GM23338 (cell line): ENCODE results near the gene SRGAP1. TPM values are rescaled to one million over a fixed set of nuclear protein-coding genes. Genes with fewer than 3 reads are reported as not detected.

Experiments
- ATAC-seq: fragments of 200-7000 bp; cut with Tn5 transposase; 3 replicates; pipeline ENCODE4 v1.9.1; 2020
- DNase-seq: peaks from one replicate; pipeline ENCODE4 v3.0.0-alpha.2; 2015; ENCODE audit warnings: low spot score
- H2AFZ ChIP-seq: fragments of 200-600 bp; sonication (generic); 2 replicates; pipeline ENCODE4 v1.8.0; 2016; ENCODE audit warnings: antibody characterized with exemption, mild to moderate bottlenecking, moderate library complexity
- H3F3A ChIP-seq: fragments of 200-600 bp; sonication (generic); replicated peaks from 2 replicates; pipeline ENCODE4 v1.8.0; 2017; ENCODE audit warnings: antibody characterized with exemption, mixed run types, low read depth
- H3K27ac ChIP-seq: fragments of 200-600 bp; sonication (generic); 2 replicates; pipeline ENCODE4 v1.6.1; 2016; ENCODE audit warnings: low read depth
- H3K27me3 ChIP-seq: fragments of 200-600 bp; sonication (generic); 2 replicates; pipeline ENCODE4 v1.8.0; 2016; ENCODE audit warnings: mild to moderate bottlenecking, mixed run types, moderate library complexity; ENCODE audit not compliant: insufficient read depth
- H3K36me3 ChIP-seq: fragments of 200-600 bp; sonication (generic); 2 replicates; pipeline ENCODE4 v1.8.0; 2016; ENCODE audit warnings: mild to moderate bottlenecking; ENCODE audit not compliant: insufficient read depth
- H3K4me1 ChIP-seq: fragments of 200-600 bp; sonication (generic); 2 replicates; pipeline ENCODE4 v1.8.0; 2016; ENCODE audit warnings: mild to moderate bottlenecking, moderate library complexity; ENCODE audit not compliant: insufficient read depth
- H3K4me2 ChIP-seq: fragments of 200-600 bp; sonication (generic); 2 replicates; pipeline ENCODE4 v1.7.1; 2017; ENCODE audit warnings: mixed run types
- H3K4me3 ChIP-seq: fragments of 200-600 bp; sonication (generic); 2 replicates; pipeline ENCODE4 v1.6.1; 2016; ENCODE audit warnings: mixed run types
- H3K79me2 ChIP-seq: fragments of 200-600 bp; sonication (generic); replicated peaks from 2 replicates; pipeline ENCODE4 v1.8.0; 2017; ENCODE audit warnings: mild to moderate bottlenecking; ENCODE audit not compliant: insufficient read depth
- H3K9me2 ChIP-seq: fragments of 200-600 bp; sonication (generic); 2 replicates; pipeline ENCODE4 v1.8.0; 2017; ENCODE audit not compliant: insufficient read depth
- H4K20me1 ChIP-seq: fragments of 200-600 bp; sonication (generic); replicated peaks from 2 replicates; pipeline ENCODE4 v1.8.0; 2017; ENCODE audit warnings: mild to moderate bottlenecking; ENCODE audit not compliant: insufficient read depth
- H3K27ac Mint-ChIP-seq: 2 replicates; pipeline ENCODE4 v1.8.0; 2020; ENCODE audit warnings: inconsistent platforms, mild to moderate bottlenecking, moderate library complexity, mixed read lengths
- H3K27me3 Mint-ChIP-seq: 3 replicates; pipeline ENCODE4 v1.8.0; 2022; ENCODE audit warnings: low read depth, mild to moderate bottlenecking, moderate library complexity, mixed read lengths, inconsistent platforms; ENCODE audit not compliant: insufficient read depth, poor library complexity
- H3K36me3 Mint-ChIP-seq: 3 replicates; pipeline ENCODE4 v1.8.0; 2021; ENCODE audit warnings: low read depth, mild to moderate bottlenecking, inconsistent platforms, moderate library complexity, mixed read lengths
- H3K4me1 Mint-ChIP-seq: 3 replicates; pipeline ENCODE4 v1.8.0; 2020; ENCODE audit warnings: mild to moderate bottlenecking, inconsistent platforms, mixed read lengths
- H3K4me3 Mint-ChIP-seq: 3 replicates; pipeline ENCODE4 v1.8.0; 2021; ENCODE audit warnings: moderate library complexity, mild to moderate bottlenecking, inconsistent platforms, mixed read lengths
- H3K9me3 Mint-ChIP-seq: 3 replicates; pipeline ENCODE4 v1.8.0; 2020; ENCODE audit warnings: moderate library complexity, mild to moderate bottlenecking, inconsistent platforms, mixed read lengths
- CREB1 ChIP-seq: fragments of 250-450 bp; sonication (Bioruptor Pico); IDR thresholded peaks from 2 replicates; pipeline ENCODE4 v1.5.0; 2020; ENCODE audit warnings: low read depth, mild to moderate bottlenecking, moderate library complexity
- JUNB ChIP-seq: IDR thresholded peaks from one replicate; pipeline ENCODE4 v1.6.1; 2016; ENCODE audit warnings: antibody characterized with exemption; ENCODE audit not compliant: unreplicated experiment
- NANOG ChIP-seq: IDR thresholded peaks from 2 replicates; pipeline ENCODE4 v1.6.1; 2016; ENCODE audit warnings: antibody characterized with exemption, borderline replicate concordance
- POLR2AphosphoS5 ChIP-seq: IDR thresholded peaks from 2 replicates; pipeline ENCODE4 v1.6.1; 2016; ENCODE audit warnings: antibody characterized with exemption, low read depth
- STAT1 ChIP-seq: IDR thresholded peaks from one replicate; pipeline ENCODE4 v1.6.1; 2016; ENCODE audit warnings: antibody characterized with exemption; ENCODE audit not compliant: unreplicated experiment
- ZNF331 ChIP-seq: fragments of 250-450 bp; sonication (Bioruptor Pico); IDR thresholded peaks from 2 replicates; pipeline ENCODE4 v1.5.0; 2020; ENCODE audit warnings: low read depth, mild to moderate bottlenecking, moderate library complexity
- polyA plus RNA-seq: library from polyadenylated mRNA; unstranded; fragments of >200 nt; fragmentation: Nextera tagmentation; extraction: Ambion mirVana; gene quantifications from 2 replicates; pipeline ENCODE4 v1.2.1, GENCODE V29; 2016
- total RNA-seq: library from RNA; depleted of rRNA; stranded (reverse); fragments of >200 nt; shearing (Covaris generic); gene quantifications from 2 replicates; pipeline ENCODE4 v1.2.3, GENCODE V29; 2014
- TF ChIP-seq, protein P1 (sequence below), 2 experiments: fragments of 200-600 bp in 1 of 2; sonication (generic) in 1 of 2; conservative IDR thresholded peaks; 2 replicates each; pipeline versions ENCODE4 v1.5.1 to v1.6.1; 2016 to 2017; ENCODE audit warnings: antibody characterized with exemption in 2 of 2, low read depth in 2 of 2, mild to moderate bottlenecking in 2 of 2, moderate library complexity in 1 of 2
- TF ChIP-seq, protein P2 (sequence below): fragments of 250-450 bp; sonication (Bioruptor Pico); IDR thresholded peaks from 2 replicates; pipeline ENCODE4 v1.5.0; 2020; ENCODE audit warnings: mild to moderate bottlenecking, moderate library complexity
- TF ChIP-seq, protein P3 (sequence below): IDR thresholded peaks from one replicate; pipeline ENCODE4 v1.6.1; 2018; ENCODE audit warnings: antibody characterized with exemption; ENCODE audit not compliant: unreplicated experiment

SRGAP1 gene
- total and polyA plus RNA-seq, 2 experiments from 2014 or later, result 6.1 to 8.1 TPM

DNA sequence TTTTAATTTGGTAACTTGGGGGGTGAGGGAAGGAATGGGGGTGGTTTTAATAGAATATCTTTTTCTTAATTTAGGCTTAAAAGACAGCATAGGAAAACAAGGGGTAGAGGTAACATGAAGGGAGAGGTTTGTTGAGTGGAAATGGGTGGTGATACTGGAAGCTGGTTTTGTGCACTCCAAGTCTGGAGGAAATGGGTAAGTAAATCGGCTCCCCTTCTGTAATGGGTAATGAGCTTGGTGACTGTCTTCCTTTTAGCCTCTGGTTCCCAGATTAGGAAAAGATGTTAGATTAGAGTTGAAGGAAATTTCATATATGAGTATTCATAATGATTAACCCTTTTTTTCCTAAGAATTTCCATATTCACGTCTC, 122.1 kb downstream of the SRGAP1 start (continued):
- no peak for TF ChIP-seq STAT1
- no peak for TF ChIP-seq CREB1
- no peak for TF ChIP-seq ZNF331 (CRISPR knock-in tag)
- no peak for TF ChIP-seq NANOG
- TF ChIP-seq JUNB, result no peak
- TF ChIP-seq, protein P1, sequence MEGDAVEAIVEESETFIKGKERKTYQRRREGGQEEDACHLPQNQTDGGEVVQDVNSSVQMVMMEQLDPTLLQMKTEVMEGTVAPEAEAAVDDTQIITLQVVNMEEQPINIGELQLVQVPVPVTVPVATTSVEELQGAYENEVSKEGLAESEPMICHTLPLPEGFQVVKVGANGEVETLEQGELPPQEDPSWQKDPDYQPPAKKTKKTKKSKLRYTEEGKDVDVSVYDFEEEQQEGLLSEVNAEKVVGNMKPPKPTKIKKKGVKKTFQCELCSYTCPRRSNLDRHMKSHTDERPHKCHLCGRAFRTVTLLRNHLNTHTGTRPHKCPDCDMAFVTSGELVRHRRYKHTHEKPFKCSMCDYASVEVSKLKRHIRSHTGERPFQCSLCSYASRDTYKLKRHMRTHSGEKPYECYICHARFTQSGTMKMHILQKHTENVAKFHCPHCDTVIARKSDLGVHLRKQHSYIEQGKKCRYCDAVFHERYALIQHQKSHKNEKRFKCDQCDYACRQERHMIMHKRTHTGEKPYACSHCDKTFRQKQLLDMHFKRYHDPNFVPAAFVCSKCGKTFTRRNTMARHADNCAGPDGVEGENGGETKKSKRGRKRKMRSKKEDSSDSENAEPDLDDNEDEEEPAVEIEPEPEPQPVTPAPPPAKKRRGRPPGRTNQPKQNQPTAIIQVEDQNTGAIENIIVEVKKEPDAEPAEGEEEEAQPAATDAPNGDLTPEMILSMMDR (conservative IDR thresholded peaks at IDR 0.05; ENCODE audit: low read depth in 2 of 2), result no peak

DNA sequence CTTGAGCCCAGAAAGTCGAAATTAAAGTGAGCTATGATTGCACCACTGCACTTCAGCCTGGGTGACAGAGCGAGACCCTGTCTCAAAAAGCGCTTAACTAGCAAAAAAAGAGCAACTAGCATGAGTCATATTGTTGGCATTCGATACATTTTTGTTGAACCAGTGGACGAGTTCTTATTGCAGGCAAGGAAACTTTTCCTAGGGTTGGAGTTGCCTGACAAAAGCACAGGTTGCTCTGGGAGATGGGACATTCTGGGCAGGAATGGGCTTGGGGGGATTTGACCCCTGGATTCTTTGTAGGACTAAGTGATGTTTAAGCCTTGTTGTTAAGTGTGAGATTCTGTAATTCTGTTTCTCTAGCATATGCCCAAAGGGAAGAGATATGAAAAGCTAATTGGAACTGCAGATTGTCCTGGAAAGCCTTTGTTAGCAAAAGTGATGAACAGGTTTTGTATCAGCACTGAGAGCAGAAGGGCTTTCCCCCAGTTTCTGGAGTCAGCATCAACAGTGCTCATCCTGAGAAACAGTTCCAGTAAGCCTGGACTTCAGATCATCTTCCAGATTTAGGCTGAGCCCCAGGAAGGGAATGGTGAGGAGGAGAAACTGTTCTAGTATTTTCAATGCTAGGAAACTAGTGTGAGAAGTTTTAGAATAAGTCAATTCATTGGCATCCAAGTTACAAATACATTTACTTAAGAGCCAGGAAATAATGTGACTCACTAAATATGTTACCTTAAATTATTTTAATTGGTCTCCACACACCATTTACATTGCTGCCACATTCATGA, 123.1 kb downstream of the SRGAP1 start:
- TF ChIP-seq ZNF331 (CRISPR knock-in tag), result no peak
- TF ChIP-seq, protein P2, sequence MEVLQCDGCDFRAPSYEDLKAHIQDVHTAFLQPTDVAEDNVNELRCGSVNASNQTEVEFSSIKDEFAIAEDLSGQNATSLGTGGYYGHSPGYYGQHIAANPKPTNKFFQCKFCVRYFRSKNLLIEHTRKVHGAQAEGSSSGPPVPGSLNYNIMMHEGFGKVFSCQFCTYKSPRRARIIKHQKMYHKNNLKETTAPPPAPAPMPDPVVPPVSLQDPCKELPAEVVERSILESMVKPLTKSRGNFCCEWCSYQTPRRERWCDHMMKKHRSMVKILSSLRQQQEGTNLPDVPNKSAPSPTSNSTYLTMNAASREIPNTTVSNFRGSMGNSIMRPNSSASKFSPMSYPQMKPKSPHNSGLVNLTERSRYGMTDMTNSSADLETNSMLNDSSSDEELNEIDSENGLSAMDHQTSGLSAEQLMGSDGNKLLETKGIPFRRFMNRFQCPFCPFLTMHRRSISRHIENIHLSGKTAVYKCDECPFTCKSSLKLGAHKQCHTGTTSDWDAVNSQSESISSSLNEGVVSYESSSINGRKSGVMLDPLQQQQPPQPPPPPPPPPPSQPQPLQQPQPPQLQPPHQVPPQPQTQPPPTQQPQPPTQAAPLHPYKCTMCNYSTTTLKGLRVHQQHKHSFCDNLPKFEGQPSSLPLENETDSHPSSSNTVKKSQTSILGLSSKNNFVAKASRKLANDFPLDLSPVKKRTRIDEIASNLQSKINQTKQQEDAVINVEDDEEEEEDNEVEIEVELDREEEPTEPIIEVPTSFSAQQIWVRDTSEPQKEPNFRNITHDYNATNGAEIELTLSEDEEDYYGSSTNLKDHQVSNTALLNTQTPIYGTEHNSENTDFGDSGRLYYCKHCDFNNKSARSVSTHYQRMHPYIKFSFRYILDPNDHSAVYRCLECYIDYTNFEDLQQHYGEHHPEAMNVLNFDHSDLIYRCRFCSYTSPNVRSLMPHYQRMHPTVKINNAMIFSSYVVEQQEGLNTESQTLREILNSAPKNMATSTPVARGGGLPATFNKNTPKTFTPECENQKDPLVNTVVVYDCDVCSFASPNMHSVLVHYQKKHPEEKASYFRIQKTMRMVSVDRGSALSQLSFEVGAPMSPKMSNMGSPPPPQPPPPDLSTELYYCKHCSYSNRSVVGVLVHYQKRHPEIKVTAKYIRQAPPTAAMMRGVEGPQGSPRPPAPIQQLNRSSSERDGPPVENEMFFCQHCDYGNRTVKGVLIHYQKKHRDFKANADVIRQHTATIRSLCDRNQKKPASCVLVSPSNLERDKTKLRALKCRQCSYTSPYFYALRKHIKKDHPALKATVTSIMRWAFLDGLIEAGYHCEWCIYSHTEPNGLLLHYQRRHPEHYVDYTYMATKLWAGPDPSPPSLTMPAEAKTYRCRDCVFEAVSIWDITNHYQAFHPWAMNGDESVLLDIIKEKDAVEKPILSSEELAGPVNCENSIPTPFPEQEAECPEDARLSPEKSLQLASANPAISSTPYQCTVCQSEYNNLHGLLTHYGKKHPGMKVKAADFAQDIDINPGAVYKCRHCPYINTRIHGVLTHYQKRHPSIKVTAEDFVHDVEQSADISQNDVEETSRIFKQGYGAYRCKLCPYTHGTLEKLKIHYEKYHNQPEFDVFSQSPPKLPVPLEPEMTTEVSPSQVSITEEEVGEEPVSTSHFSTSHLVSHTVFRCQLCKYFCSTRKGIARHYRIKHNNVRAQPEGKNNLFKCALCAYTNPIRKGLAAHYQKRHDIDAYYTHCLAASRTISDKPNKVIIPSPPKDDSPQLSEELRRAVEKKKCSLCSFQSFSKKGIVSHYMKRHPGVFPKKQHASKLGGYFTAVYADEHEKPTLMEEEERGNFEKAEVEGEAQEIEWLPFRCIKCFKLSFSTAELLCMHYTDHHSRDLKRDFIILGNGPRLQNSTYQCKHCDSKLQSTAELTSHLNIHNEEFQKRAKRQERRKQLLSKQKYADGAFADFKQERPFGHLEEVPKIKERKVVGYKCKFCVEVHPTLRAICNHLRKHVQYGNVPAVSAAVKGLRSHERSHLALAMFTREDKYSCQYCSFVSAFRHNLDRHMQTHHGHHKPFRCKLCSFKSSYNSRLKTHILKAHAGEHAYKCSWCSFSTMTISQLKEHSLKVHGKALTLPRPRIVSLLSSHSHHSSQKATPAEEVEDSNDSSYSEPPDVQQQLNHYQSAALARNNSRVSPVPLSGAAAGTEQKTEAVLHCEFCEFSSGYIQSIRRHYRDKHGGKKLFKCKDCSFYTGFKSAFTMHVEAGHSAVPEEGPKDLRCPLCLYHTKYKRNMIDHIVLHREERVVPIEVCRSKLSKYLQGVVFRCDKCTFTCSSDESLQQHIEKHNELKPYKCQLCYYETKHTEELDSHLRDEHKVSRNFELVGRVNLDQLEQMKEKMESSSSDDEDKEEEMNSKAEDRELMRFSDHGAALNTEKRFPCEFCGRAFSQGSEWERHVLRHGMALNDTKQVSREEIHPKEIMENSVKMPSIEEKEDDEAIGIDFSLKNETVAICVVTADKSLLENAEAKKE (CRISPR knock-in tag), result no peak
- TF ChIP-seq, protein P3, sequence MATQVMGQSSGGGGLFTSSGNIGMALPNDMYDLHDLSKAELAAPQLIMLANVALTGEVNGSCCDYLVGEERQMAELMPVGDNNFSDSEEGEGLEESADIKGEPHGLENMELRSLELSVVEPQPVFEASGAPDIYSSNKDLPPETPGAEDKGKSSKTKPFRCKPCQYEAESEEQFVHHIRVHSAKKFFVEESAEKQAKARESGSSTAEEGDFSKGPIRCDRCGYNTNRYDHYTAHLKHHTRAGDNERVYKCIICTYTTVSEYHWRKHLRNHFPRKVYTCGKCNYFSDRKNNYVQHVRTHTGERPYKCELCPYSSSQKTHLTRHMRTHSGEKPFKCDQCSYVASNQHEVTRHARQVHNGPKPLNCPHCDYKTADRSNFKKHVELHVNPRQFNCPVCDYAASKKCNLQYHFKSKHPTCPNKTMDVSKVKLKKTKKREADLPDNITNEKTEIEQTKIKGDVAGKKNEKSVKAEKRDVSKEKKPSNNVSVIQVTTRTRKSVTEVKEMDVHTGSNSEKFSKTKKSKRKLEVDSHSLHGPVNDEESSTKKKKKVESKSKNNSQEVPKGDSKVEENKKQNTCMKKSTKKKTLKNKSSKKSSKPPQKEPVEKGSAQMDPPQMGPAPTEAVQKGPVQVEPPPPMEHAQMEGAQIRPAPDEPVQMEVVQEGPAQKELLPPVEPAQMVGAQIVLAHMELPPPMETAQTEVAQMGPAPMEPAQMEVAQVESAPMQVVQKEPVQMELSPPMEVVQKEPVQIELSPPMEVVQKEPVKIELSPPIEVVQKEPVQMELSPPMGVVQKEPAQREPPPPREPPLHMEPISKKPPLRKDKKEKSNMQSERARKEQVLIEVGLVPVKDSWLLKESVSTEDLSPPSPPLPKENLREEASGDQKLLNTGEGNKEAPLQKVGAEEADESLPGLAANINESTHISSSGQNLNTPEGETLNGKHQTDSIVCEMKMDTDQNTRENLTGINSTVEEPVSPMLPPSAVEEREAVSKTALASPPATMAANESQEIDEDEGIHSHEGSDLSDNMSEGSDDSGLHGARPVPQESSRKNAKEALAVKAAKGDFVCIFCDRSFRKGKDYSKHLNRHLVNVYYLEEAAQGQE, result no peak
- TF ChIP-seq POLR2AphosphoS5, result no peak
- TF ChIP-seq STAT1, result no peak
- no peak for DNase-seq
- Histone ChIP-seq H4K20me1 (no peaks in the 10 kb centered on the region), H3K27me3 (no peaks in the 10 kb centered on the region), H3K79me2 (no peaks in the 10 kb centered on the region; the same call in 1 of the 2 replicates), H3K4me2 (no peak overlapping the region), H3F3A (no peaks in the 10 kb centered on the region), H2AFZ (no peak overlapping the region), H3K9me2 (no peaks in the 10 kb centered on the region), H3K36me3 (no peaks in the 10 kb centered on the region), H3K4me1 (peaks cover 17% of the 10 kb centered on the region), H3K27ac (no peak overlapping the region), H3K4me3 (no peak overlapping the region)
- no peaks in the 10 kb centered on the region for H3K9me3 Mint-ChIP-seq
- H3K4me3 Mint-ChIP-seq, result no peak overlapping the region
- no peaks in the 10 kb centered on the region for H3K27me3 Mint-ChIP-seq
- peaks cover 45% of the 10 kb centered on the region for H3K4me1 Mint-ChIP-seq
- H3K27ac Mint-ChIP-seq, result peak overlapping the region; percentile 9; the same call in 1 of the 2 replicates
- ATAC-seq, result no peak
- no peaks in the 10 kb centered on the region for H3K36me3 Mint-ChIP-seq
